ENCODE data around the gene NPW. TPM values are rescaled to one million over a fixed set of nuclear protein-coding genes. Genes with fewer than 3 reads are reported as not detected.

The NPW gene
- total RNA-seq, 2 experiments from 2014 or later, result 0.73 TPM; not detected in 1

DNA sequence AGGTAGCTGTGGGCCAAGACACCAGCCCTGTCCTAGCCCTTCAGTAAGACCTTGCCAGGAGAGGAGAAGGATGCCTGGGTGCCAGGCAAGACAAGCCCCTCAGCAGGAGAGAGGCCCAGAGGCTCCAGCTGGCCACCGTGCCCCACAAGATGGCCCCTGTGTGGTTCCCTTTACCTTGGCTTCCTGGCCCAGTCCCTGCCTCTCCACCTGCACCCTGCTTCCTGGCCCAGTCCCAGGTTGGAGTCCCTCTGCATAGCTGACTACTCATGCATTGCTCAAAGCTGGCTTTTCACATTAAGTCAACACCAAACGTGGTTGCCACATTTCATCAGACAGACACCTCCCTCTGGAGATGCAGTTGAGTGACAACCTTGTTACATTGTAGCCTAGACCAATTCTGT, 25.9 kb upstream of the NPW start:
- Mint-ChIP-seq H3K27ac (peak overlapping the region; percentile 35), H3K4me3 (no peak overlapping the region), H3K9me3 (ENCODE audit: insufficient read depth) (no peaks in the 10 kb centered on the region), H3K27me3 (ENCODE audit: low read depth) (peaks cover 7% of the 10 kb centered on the region), H3K4me1 (ENCODE audit: low read depth) (peaks cover 33% of the 10 kb centered on the region), H3K36me3 (ENCODE audit: low read depth) (peaks cover 15% of the 10 kb centered on the region)
- DNase-seq (no peak), ATAC-seq (no peak)
- ChIA-PET CTCF (interaction anchor here (1.3 kb wide), 1 partner anchor 10 kb away, joined by 14 read pairs; no protein-coding TSS in a partner anchor), POLR2A (interaction anchor here (0.6 to 6.5 kb wide), 4 partner anchors 11 to 1325 kb away, joined by 3 to 44 read pairs (median 4); partner anchors contain the start of gene RPS2)

DNA sequence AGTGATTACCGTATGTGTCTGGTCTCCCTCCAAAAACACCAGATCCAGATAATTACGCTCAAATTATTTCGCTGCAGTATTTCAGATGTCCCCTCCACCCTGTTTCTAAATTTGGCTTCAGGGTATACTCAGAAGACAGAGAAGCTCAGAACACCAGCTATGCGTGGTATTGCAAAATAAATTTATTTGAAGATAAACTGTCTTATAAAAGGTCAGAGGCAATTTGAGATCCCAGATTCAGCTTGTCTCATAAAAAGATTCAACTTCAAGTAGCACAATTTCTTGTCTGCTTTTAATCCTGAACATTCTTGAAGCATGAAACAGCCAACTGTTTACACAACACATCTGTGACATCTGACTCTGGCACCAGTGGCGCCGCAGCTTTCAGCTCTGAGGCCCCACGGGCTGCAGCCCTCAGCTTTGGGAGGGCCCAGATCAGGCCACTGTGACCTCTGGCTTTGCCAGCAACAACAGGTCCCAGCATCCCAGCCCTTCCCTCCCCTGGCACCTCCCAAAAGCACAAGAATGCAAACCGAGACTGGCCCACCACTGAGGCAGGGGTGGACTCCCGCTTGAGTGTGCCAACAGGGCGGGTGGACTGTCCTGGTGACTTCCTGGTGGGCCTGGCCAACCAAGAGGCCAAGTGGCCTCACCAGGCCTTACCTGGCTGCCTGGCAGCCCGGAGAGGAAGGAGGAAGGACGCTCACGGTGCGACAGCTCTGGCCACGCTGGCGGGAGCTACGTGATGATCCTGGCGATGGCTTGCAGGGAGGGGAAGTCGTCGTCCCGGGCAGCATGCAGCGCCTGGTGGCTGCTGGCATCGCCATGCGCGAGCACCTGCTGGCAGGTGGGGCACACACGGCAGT, 21.9 kb upstream of the NPW start:
- Mint-ChIP-seq H3K27me3 (ENCODE audit: low read depth) (no peaks in the 10 kb centered on the region), H3K4me1 (ENCODE audit: low read depth) (peaks cover 15% of the 10 kb centered on the region), H3K9me3 (ENCODE audit: insufficient read depth) (no peaks in the 10 kb centered on the region), H3K36me3 (ENCODE audit: low read depth) (peaks cover 31% of the 10 kb centered on the region), H3K27ac (no peak overlapping the region), H3K4me3 (no peak overlapping the region)
- CTCF ChIA-PET, result interaction anchor here (1.8 kb wide), 1 partner anchor 10 kb away, joined by 6 read pairs; no protein-coding TSS in a partner anchor
- ATAC-seq (no peak), DNase-seq (no peak)
- POLR2A ChIA-PET, result no interaction called here

DNA sequence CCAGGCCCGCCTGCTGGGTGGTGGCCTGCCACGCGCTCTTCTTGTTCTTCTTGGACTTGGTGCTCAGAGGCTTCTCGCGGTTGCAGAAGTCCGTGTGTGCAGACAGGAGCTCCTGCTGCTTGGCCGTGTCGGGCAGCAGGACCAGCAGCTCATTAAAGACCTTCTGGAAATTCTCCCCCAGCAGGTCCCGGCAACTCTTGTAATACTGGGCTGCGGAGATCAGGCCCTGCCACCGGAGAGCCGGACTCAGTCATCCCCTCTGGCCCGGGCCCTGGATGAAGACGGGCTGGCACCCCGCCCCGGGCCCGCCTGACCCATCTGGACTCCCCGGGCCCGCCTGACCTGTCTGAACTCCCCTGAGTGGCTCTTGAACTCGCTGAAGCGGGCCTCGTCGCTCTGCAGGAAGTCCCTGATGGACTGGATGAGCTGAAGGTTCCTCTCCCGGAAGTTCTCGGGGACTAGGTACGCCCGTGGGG, 21.2 kb upstream of the NPW start:
- H3K27me3 Mint-ChIP-seq (ENCODE audit: low read depth), result no peaks in the 10 kb centered on the region
- H3K36me3 Mint-ChIP-seq (ENCODE audit: low read depth), result peaks cover 31% of the 10 kb centered on the region
- CTCF ChIA-PET, result no interaction called here
- H3K4me3 Mint-ChIP-seq, result no peak overlapping the region
- peaks cover 15% of the 10 kb centered on the region for H3K4me1 Mint-ChIP-seq (ENCODE audit: low read depth)
- H3K9me3 Mint-ChIP-seq (ENCODE audit: insufficient read depth), result no peaks in the 10 kb centered on the region
- no peak overlapping the region for H3K27ac Mint-ChIP-seq
- DNase-seq, result no peak
- POLR2A ChIA-PET, result no interaction called here
- no peak for ATAC-seq

DNA sequence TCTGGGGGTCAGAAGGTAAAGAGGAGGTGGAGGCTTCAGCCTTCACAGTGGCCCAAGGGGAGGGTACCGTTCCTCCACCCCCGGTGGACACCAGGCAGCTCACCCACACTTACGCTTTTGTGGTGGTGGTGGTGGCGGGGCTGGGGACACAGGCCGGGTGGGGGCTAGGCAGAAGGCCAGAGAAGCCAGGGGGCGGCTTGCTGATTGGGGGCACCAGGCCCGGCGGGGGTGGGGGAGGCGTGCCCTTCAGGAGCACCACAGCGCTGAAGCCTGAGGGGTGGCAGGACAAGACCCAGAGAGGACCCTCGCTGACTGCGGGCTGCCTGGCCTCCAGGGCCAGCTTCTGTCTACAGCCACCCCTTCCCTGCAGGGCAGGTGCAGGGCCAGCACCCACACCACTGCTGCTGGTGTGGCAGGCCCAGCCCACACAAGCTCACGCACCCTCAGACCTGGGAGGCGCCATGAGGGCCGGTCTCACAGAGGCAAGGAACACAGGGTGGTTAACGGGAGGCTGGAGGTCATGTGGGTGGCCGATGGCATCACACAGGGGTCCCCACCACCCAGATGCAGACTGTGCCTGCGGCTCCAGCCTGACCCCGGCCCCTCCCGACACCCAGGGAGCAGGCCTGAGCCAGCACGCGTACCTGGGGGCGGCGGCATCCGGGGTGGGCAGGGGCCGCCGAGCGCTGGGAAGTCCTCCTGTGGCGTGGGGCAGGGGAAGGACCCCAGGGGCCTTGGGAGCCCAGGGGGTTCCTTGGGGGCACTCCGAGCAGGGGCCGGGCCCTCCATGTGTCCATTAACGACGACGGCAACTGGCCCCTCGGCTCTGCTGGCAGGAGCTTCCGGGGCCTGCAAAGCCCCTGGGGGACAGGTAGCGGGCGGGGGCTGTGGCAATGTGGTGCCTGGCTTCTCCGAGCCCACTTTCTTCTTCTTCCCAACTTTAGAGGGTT, 20.5 kb upstream of the NPW start:
- DNase-seq (no peak), ATAC-seq (no peak)
- no peak overlapping the region for H3K4me3 Mint-ChIP-seq
- no peaks in the 10 kb centered on the region for H3K27me3 Mint-ChIP-seq (ENCODE audit: low read depth)
- no peak overlapping the region for H3K27ac Mint-ChIP-seq
- CTCF ChIA-PET, result no interaction called here
- POLR2A ChIA-PET, result no interaction called here
- no peaks in the 10 kb centered on the region for H3K9me3 Mint-ChIP-seq (ENCODE audit: insufficient read depth)
- peaks cover 16% of the 10 kb centered on the region for H3K4me1 Mint-ChIP-seq (ENCODE audit: low read depth)
- H3K36me3 Mint-ChIP-seq (ENCODE audit: low read depth), result peaks cover 31% of the 10 kb centered on the region

DNA sequence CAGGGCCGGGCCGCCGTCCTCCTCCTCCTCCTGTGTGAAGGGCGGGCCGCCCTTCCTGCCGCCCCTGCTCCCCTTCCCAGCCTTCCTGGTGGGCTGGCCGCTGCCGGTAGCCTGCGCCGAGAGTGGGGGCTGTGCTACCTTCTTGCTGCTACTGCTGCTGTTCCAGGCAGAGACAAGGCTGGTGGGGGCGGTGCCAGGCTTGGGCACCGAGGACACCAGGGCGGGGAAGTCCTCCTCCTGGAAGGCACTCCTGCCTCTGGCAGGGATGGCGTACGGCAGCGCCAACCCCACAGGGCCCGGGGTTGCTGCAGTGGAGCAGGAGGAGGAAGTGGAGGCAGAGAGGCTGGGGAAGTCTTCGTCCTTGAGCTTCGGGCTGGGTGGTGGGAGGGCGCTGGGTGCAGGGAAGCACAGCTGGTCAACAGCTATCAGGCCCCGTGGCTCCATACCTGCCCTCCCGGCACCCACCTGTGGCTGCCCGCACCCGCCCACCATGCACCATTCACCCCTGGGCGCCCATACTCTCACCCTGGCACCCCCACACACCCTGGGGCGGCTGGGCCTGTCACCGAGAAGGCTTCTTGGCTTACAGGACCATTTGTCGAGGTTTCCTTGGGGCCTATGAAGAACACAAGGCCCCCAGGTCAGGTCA, 19.6 kb upstream of the NPW start:
- no peaks in the 10 kb centered on the region for H3K9me3 Mint-ChIP-seq (ENCODE audit: insufficient read depth)
- no peak overlapping the region for H3K27ac Mint-ChIP-seq
- POLR2A ChIA-PET, result interaction anchor here (1.3 to 1.4 kb wide), 2 partner anchors 12 to 35 kb away, joined by 3 to 5 read pairs; partner anchors contain the start of gene RPS2
- CTCF ChIA-PET, result interaction anchor here (1.3 kb wide), 1 partner anchor 140 kb away, joined by 5 read pairs; no protein-coding TSS in a partner anchor
- H3K36me3 Mint-ChIP-seq (ENCODE audit: low read depth), result peaks cover 33% of the 10 kb centered on the region
- H3K4me1 Mint-ChIP-seq (ENCODE audit: low read depth), result peaks cover 18% of the 10 kb centered on the region
- no peak for ATAC-seq
- H3K27me3 Mint-ChIP-seq (ENCODE audit: low read depth), result no peaks in the 10 kb centered on the region
- DNase-seq, result no peak
- no peak overlapping the region for H3K4me3 Mint-ChIP-seq

DNA sequence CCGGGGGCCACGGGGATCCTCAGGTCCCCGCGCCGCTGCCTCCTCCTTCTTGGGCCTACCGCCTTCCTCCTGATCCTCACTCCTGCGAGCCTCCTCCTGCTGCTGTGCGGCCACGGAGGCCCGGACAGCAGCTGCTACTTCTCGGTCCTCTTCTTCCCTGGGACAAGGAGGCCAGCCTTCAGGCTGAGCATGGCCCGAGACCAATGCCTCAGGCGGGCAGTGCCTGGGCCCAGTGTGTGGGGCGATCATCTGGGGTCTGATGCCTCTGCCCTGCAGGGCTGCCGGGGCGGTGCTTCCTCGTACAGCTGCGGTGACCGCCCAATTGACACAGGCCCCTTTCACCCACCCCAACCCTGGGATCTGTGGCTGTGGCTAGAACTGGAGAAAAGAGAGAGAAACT, 18.6 kb upstream of the NPW start:
- Mint-ChIP-seq H3K4me3 (no peak overlapping the region), H3K4me1 (ENCODE audit: low read depth) (peaks cover 23% of the 10 kb centered on the region), H3K36me3 (ENCODE audit: low read depth) (peaks cover 29% of the 10 kb centered on the region), H3K27me3 (ENCODE audit: low read depth) (no peaks in the 10 kb centered on the region), H3K27ac (no peak overlapping the region), H3K9me3 (ENCODE audit: insufficient read depth) (no peaks in the 10 kb centered on the region)
- ATAC-seq, result no peak
- DNase-seq, result no peak
- ChIA-PET CTCF (interaction anchor here (1.3 kb wide), 1 partner anchor 139 kb away, joined by 5 read pairs; no protein-coding TSS in a partner anchor), POLR2A (interaction anchor here (1.3 to 1.4 kb wide), 2 partner anchors 13 to 36 kb away, joined by 3 to 5 read pairs; partner anchors contain the start of gene RPS2)

DNA sequence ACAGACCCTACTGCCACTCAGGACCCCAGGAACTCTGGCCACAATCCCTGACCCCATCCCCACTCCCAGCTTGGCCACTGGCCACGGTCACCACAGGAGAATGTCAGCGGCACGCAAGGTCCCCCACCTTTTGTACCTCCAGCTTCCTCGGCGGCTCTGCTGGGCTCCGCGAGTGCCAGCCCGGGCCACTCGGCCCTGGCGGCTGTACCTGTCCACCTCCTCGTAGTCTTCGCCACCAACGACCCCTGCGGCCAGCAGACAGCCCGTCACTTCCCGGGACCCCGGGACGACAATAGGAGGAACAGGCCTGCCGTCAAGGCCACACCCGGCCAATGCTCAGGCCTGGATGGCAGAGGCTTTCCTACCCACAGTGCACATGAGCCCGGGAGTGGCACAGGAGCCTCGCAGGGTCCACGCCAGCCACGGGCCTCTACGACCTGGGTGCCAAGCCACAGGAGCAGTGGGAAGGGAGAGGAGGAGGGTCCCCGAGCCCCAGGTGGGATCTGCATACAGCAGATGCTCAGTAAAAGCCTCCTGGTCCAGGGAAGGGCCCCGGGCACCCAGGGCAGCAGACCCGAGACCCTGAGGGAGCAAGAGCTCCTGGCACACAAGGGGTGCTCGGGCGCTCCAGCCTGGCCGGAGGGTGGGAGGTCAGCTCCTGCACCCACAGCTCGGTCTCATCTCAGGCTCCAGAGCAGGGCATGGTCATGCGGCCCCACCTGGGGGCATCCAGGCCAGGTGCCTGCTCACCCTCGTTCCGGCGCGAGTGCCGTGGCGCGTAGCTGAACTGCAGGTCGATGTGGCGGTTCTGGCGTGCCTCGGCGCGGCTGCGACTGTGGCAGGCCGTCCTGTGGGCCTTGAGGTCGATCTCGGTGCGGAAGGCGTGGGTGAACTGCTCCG, 17.9 kb upstream of the NPW start:
- no peak for ATAC-seq
- DNase-seq, result no peak
- ChIA-PET CTCF (interaction anchor here (3.1 kb wide), 1 partner anchor 153 kb away, joined by 14 read pairs; the partner anchor contains the start of gene TRAF7), POLR2A (interaction anchor here (1.2 to 1.3 kb wide), 2 partner anchors 14 to 154 kb away, joined by 3 read pairs; partner anchors contain the start of gene TRAF7)
- peaks cover 23% of the 10 kb centered on the region for H3K4me1 Mint-ChIP-seq (ENCODE audit: low read depth)
- H3K36me3 Mint-ChIP-seq (ENCODE audit: low read depth), result peaks cover 31% of the 10 kb centered on the region
- H3K27me3 Mint-ChIP-seq (ENCODE audit: low read depth), result no peaks in the 10 kb centered on the region
- H3K9me3 Mint-ChIP-seq (ENCODE audit: insufficient read depth), result no peaks in the 10 kb centered on the region
- H3K27ac Mint-ChIP-seq, result no peak overlapping the region
- no peak overlapping the region for H3K4me3 Mint-ChIP-seq

DNA sequence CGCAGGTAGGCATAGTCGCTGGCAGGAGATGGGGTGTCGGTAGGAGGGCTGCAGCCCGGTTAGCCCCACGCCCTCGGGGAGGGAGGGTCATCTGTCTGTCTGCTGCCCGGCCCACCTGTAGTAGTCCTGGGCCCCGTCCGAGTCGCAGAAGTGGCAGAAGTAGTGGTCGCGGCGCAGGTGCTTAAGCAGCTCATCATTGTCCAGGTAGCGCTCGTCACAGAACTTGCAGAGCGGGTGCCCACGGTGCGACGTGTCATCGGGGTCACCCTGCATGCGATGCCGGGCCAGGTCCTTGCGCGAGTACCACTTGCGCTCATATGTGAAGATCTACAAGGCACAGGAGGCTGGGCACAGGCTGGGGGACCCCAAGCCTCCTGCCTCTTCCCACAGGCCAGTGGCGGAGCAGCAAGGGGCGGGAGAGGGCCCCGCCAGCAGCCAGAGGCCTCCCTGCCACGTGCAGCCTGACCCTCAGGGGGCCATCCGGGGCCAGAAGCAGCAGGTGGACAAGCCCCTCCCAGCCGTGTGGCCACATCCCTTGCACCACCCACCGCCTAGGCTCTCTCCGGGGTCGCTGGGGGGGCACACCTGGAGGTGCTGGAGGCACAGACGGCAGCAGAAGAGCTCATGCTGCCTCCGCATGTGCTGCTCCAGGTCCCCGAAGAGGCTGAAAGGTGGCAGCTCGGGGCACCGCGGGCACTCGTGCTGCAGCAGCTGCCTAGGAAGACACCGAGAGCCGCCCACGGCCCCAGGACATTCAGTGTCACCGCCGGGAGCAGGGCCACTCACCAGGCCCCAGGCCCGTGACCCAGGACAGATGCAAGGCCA, 17.0 kb upstream of the NPW start:
- no peak for DNase-seq
- no peak for ATAC-seq
- ChIA-PET POLR2A (interaction anchor here (1.1 to 1.2 kb wide), 2 partner anchors 42 to 153 kb away, joined by 3 read pairs; partner anchors contain the start of gene TRAF7), CTCF (interaction anchor here (1.4 to 3.1 kb wide), 7 partner anchors 11 to 152 kb away, joined by 9 to 21 read pairs (median 13); partner anchors contain the start of genes GFER, NPW, PKD1 and TRAF7)
- no peaks in the 10 kb centered on the region for H3K27me3 Mint-ChIP-seq (ENCODE audit: low read depth)
- no peaks in the 10 kb centered on the region for H3K9me3 Mint-ChIP-seq (ENCODE audit: insufficient read depth)
- peaks cover 31% of the 10 kb centered on the region for H3K36me3 Mint-ChIP-seq (ENCODE audit: low read depth)
- H3K27ac Mint-ChIP-seq, result no peak overlapping the region
- H3K4me1 Mint-ChIP-seq (ENCODE audit: low read depth), result peaks cover 23% of the 10 kb centered on the region
- no peak overlapping the region for H3K4me3 Mint-ChIP-seq

DNA sequence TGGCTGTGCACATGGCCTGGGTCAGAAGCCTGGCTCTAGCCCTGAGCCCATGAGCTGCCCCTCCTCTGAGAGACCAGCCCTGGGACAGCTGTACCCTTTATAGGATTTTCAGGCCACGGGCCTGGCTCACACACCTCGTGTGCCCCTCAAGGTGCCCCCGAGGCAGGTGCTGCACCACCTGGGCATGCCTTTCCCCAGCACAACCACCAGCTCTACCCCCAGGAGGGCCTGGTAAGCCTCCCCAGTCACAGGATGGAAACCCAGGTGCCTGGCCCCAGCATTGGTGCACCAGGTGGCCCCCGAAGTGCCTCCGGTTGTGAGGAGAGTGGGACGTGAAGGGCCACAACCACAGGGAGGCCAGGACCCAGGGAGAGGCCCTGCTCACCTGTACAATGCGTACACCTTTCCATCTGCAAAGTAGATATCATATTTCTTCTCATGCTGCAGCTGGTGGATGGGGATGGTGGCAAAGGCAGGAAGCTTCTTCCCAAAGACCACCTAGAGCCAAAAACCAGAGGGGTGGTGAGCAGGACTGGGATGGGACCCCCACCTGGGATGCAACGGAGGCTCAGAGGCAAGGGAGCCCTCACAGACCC, 16.3 kb upstream of the NPW start:
- no peak overlapping the region for H3K4me3 Mint-ChIP-seq
- no peak overlapping the region for H3K27ac Mint-ChIP-seq
- peaks cover 32% of the 10 kb centered on the region for H3K36me3 Mint-ChIP-seq (ENCODE audit: low read depth)
- H3K27me3 Mint-ChIP-seq (ENCODE audit: low read depth), result no peaks in the 10 kb centered on the region
- no peaks in the 10 kb centered on the region for H3K9me3 Mint-ChIP-seq (ENCODE audit: insufficient read depth)
- no peak for DNase-seq
- POLR2A ChIA-PET, result interaction anchor here (0.6 to 1.4 kb wide), 4 partner anchors 38 to 971 kb away, joined by 3 to 5 read pairs (median 3); partner anchors contain the start of gene RPS2
- no peak for ATAC-seq
- peaks cover 30% of the 10 kb centered on the region for H3K4me1 Mint-ChIP-seq (ENCODE audit: low read depth)
- CTCF ChIA-PET, result interaction anchor here (0.7 to 3.1 kb wide), 15 partner anchors 8 to 151 kb away, joined by 3 to 41 read pairs (median 9); partner anchors contain the start of genes GFER, MSRB1, NPW and PKD1

Measured in activated CD8-positive, alpha-beta T cell treated with anti-CD3 and anti-CD28 coated beads, Interleukin-2, amount 10 ng/mL, durations not matched to agents 7 days and 5 days (primary cell).